Prostate gland (tissue), 2 donors: ENCODE measurements around the gene KIAA0513. TPM values are rescaled to one million over a fixed set of nuclear protein-coding genes. Genes with fewer than 3 reads are reported as not detected.

Source experiments
- DNase-seq: peaks from one replicate; pipeline ENCODE4 v3.0.0-alpha.2; 2019; ENCODE audit warnings: low spot score
- H3K27ac ChIP-seq, 2 donors: fragments of 200-600 bp; sonication (generic); 2 replicates each; pipeline ENCODE4 v1.5.1; 2017 to 2019
- H3K27me3 ChIP-seq: fragments of 200-600 bp; sonication (generic); replicated peaks from 2 replicates; pipeline ENCODE4 v1.5.1; 2019; ENCODE audit not compliant: insufficient read depth
- H3K36me3 ChIP-seq, 2 donors: fragments of 200-600 bp; sonication (generic); 1 replicate in 1 of 2; 2 replicates in 1 of 2; pipeline versions ENCODE4 v1.5.1 to v1.8.1; 2017 to 2019
- H3K4me1 ChIP-seq: fragments of 200-600 bp; sonication (generic); replicated peaks from 2 replicates; pipeline ENCODE4 v1.5.1; 2019
- H3K4me3 ChIP-seq, 2 donors: fragments of 200-600 bp; sonication (generic); 2 replicates each; pipeline ENCODE4 v1.5.1; 2017 to 2019
- H3K9me3 ChIP-seq: fragments of 200-600 bp; sonication (generic); 2 replicates; pipeline ENCODE4 v1.5.1; 2017
- POLR2A ChIP-seq: fragments of 450-650 bp; IDR thresholded peaks from one replicate; pipeline ENCODE4 v1.6.1; 2016; ENCODE audit warnings: antibody characterized with exemption, mild to moderate bottlenecking
- POLR2AphosphoS5 ChIP-seq: sonication (generic); formaldehyde crosslinking; IDR thresholded peaks from one replicate; pipeline ENCODE4 v1.6.1; 2017; ENCODE audit warnings: antibody characterized with exemption
- WGBS: methylation state at CpG from one replicate; pipeline ENCODE4 v1.1.5; 2018; 5-methylcytosine and 5-hydroxymethylcytosine counted together
- intact Hi-C: fragments of 100-400 bp; cut with DNase I; formaldehyde crosslinking; loops from one replicate; pipeline ENCODE4 v1.14.2; 2022
- total RNA-seq, 2 donors: library from RNA; depleted of rRNA; stranded (reverse); fragments of >200 nt; gene quantifications; one replicate each; pipeline ENCODE4 v1.1.0, GENCODE V29; 2016
- TF ChIP-seq, protein P1 (sequence below), 4 experiments: fragments of 200-600 bp in 2 of 4; fragments of 450-650 bp in 2 of 4; sonication (generic) in 2 of 4; IDR thresholded peaks; 1 replicate in 3 of 4; 2 replicates in 1 of 4; pipeline ENCODE4 v1.5.1; 2016 to 2019; ENCODE audit warnings: antibody characterized with exemption in 4 of 4, mild to moderate bottlenecking in 2 of 4, moderate library complexity in 2 of 4

The KIAA0513 gene
- total RNA-seq, 2 donors from 2014 or later = 14.4 to 29.4 TPM

- Histone ChIP-seq H3K9me3 (no peaks in the 10 kb centered on the region), H3K27ac (peak overlapping the region; percentile 57 to 63), H3K4me1 (no peaks in the 10 kb centered on the region), H3K36me3 (no peaks in the 10 kb centered on the region), H3K4me3 (no peak overlapping the region), H3K27me3 (no peaks in the 10 kb centered on the region)
- DNase-seq = no peak
- TF ChIP-seq POLR2A (no peak), POLR2AphosphoS5 (peak; percentile 35)
- TF ChIP-seq, protein P1, sequence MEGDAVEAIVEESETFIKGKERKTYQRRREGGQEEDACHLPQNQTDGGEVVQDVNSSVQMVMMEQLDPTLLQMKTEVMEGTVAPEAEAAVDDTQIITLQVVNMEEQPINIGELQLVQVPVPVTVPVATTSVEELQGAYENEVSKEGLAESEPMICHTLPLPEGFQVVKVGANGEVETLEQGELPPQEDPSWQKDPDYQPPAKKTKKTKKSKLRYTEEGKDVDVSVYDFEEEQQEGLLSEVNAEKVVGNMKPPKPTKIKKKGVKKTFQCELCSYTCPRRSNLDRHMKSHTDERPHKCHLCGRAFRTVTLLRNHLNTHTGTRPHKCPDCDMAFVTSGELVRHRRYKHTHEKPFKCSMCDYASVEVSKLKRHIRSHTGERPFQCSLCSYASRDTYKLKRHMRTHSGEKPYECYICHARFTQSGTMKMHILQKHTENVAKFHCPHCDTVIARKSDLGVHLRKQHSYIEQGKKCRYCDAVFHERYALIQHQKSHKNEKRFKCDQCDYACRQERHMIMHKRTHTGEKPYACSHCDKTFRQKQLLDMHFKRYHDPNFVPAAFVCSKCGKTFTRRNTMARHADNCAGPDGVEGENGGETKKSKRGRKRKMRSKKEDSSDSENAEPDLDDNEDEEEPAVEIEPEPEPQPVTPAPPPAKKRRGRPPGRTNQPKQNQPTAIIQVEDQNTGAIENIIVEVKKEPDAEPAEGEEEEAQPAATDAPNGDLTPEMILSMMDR (IDR thresholded peaks at IDR 0.05) = no peak
- intact Hi-C loops = loop anchor here (5.0 kb wide), 1 partner anchor 48 kb away; no protein-coding TSS in a partner anchor
- 36% methylated on average over 33 of the region's 34 CpGs for WGBS
Measured at GRCh38 chr16:85123891-85124635, 96.5 kb downstream of the KIAA0513 start.

GRCh38 chr16:85124636-85125346 lies 97.2 kb downstream of the KIAA0513 start:
- no peak for TF ChIP-seq POLR2A
- no peak for TF ChIP-seq POLR2AphosphoS5
- TF ChIP-seq, protein P1 (IDR thresholded peaks at IDR 0.05) = no peak
- H3K4me3 ChIP-seq = no peak overlapping the region
- intact Hi-C loops = loop anchor here (5.0 kb wide), 1 partner anchor 48 kb away; no protein-coding TSS in a partner anchor
- 86% methylated on average over 11 of the region's 11 CpGs for WGBS
- no peaks in the 10 kb centered on the region for H3K36me3 ChIP-seq
- no peaks in the 10 kb centered on the region for H3K27me3 ChIP-seq
- no peaks in the 10 kb centered on the region for H3K4me1 ChIP-seq
- DNase-seq = no peak
- no peaks in the 10 kb centered on the region for H3K9me3 ChIP-seq
- peak overlapping the region in 1 of 2 donors; percentile 57 for H3K27ac ChIP-seq

DNA sequence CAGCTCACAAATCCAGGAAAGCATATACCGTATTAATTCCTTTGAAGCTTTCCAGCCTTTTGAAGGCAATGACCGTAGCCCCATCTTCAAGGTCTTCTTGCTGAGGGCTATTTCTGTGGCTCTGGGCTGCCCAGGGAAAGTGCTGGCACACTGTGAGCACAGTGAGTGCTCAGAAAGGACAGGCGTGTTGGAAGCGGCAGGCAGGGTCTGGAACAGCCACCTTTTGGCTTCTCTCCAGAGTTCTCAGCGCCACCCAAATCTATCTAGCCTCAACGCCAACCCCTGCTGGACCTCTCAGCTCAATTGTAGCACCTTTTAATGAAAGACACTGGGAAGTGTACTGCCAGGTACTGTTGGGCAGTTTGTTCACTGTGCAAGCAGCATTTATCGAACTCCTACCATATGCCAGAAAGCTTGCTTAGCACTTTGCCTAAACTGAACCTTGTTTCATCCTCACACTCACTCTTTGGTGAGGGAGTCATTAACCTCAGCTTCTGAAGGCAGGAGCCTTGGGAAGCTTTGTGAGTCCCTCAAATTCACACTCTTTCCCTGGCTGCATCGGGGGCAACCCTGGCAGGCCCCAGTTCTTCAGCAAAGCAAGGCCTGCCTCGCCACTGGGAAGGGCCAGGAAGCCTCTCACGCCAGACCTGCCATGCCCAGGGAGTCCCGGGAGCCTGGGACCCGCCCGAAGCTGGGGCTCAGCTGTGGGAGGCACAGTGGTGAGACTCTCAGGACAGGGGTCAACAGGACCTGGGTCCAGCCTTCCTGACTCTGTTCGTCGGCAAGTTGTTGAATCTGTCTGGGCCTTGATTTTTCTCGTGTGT lies 98.2 kb downstream of the KIAA0513 start:
- intact Hi-C loops = no loop called here
- Histone ChIP-seq H3K27me3 (no peaks in the 10 kb centered on the region), H3K27ac (peak overlapping the region in 1 of 2 donors; percentile 9), H3K9me3 (no peaks in the 10 kb centered on the region), H3K4me1 (no peaks in the 10 kb centered on the region), H3K4me3 (no peak overlapping the region), H3K36me3 (no peaks in the 10 kb centered on the region)
- WGBS = 64% methylated on average over 11 of the region's 16 CpGs
- no peak for TF ChIP-seq POLR2A
- TF ChIP-seq, protein P1 (IDR thresholded peaks at IDR 0.05) = no peak
- no peak for DNase-seq

DNA sequence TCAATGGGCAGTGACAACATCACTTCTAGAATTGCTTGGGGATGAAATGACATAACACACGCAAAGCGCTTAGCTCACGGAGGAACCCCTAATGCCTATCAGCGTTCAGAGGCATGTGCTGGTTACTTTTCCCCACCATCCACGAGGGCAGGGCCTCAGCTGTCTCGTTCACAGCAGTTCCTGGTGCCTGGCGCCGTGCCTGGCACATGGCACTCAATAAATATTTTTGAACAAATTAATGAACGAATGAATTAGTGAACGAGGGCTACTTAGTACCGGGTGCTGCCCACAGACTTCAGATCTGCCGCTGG lies 98.8 kb downstream of the KIAA0513 start:
- H3K9me3 ChIP-seq = no peaks in the 10 kb centered on the region
- H3K27me3 ChIP-seq = no peaks in the 10 kb centered on the region
- H3K4me1 ChIP-seq = no peaks in the 10 kb centered on the region
- no peak for DNase-seq
- TF ChIP-seq POLR2A (no peak), POLR2AphosphoS5 (no peak)
- TF ChIP-seq, protein P1 (IDR thresholded peaks at IDR 0.05) = no peak
- no peak overlapping the region for H3K4me3 ChIP-seq
- H3K36me3 ChIP-seq = no peaks in the 10 kb centered on the region
- peak overlapping the region; percentile 9 to 19 for H3K27ac ChIP-seq
- intact Hi-C loops = no loop called here
- whole genome bisulfite sequencing = 48% methylated on average over 12 of the region's 12 CpGs
